Fibroblast of skin of left quadriceps (primary cell): ENCODE data around the gene SLC66A1.
A peak's percentile ranks its signal among the peaks of the same experiment; 100 is the strongest.

Experiments used
- DNase-seq, 2 experiments: peaks; one replicate each; pipeline ENCODE4 v3.0.0-alpha.2; 2013; ENCODE audit warnings: low read depth in 2 of 2

Gene SLC66A1

DNA sequence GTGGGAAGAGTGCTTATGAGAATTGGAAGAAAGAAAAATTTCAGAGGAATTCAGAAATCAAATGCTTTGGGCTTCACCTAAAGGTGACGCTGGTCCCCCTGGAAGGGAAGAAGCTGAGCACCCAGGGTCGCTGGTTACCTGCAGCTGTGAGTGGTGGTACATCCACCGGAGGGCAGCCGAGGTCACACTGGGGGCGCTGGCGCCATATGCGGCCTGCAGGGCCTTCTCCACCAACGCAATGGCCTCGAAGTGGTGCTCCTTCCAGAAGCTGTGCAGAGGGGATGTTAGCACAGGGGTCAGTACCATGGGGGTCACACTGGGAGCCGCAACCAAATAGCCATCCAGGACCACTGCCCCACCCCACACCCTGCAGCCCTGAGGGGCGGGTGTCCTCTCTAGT lies 6.2 kb upstream of the SLC66A1 start:
- no peak for DNase-seq

DNA sequence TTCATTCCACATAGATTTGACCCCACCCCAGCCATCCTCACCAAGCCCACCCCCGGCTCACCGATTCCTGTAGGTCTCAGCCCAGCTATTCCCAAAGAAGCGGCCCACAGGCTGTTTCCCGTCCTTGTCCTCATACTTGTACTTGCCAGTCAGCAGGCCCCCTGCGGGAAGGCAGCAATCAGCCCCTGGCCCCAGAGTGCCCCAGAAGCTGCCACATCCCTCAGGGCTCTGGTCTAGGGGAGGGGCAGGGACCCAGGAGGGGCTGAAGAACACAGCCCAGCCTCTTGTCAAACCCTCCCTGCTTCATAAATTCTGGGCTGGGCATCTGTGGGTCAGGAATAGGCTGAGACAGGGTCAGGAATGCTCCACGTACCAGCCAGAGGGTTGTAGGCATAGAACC lies 5.2 kb upstream of the SLC66A1 start:
- no peak for DNase-seq

DNA sequence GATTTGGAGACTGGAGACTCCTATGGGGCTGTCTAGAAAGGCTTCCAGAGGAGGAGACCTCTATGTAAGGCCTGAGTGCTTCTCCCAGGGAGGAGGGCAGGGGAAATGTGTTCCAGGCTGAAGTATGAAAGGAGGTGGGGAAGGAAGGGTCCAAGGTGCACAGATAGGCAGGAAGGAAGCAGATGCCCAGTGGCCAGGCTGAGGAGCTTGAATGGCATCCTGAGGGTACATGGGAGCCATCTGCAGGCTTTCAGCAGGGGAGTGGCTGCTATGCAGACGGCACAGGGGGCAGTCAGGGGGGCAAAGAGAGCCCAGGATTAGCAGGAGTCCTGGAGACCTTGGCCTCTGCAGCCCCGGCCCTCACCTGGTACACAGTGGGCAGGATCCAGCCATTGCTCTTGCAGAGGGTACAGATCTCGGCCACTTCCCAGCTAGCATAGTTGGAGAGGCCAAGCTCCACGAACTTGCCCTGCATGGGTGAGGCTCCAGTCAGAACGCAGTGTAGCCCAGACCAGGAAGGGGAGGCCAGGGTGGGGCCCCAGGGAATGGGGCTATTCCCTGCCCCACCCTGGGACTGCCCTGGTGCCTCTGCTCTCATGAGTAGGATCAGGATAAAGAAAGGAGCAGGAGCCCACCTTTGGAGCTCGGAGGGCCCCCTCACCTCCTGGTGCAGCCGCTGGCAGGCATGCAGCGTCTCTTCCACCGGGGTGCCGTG lies 4.2 kb upstream of the SLC66A1 start:
- DNase-seq: no peak

DNA sequence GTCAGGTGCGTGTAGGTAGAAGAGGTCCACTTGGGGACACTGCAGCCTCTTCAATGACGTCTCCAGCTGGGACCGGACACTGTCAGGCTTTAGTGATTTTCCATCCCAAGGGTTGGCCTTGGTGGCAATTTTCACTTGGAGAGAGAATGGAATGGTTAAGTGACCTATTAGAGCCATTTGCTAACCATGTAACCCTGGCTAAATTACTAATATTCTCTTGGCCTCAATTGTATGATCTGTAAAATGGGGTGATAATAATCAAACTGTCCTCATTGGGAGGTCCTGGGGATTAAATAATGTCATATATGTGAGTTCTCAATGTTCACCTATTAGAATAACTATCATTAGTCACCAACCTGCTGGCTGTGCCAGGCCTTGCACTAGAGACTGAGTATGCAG lies 3.6 kb upstream of the SLC66A1 start:
- no peak for DNase-seq

DNA sequence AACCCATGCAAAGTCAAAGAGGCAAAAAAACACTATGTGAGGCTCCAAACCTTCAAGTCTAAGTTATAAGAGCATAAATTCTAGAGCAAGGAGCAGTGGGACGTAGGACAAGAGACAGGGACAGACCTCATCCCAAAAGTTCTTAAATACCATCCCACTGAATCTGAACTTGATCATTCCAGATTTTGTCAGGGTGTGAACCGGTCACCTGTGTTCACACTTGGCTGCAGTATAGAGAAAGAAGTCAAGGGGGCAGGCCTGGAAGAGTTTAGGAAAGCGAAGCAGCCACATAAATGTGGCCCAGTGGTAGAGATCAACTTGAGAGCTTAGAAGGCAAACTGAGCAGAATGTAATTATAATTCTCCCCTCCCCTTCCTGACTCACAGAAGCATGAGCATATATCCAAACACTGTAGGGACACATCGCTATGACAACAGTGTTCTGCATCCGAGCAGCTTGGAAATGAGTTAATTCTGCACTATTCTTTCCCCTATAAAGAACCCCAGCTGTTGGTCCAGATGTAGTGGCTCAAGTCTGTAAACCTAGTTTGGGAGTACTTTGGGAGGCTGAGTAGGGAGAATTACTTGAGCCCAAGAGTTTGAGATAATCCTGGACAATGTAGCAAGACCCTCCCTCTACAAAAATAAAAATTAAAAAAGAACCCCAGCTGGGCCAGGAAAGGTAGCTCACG lies 2.9 kb upstream of the SLC66A1 start:
- peak in 1 of 2 experiments; percentile 20 for DNase-seq

DNA sequence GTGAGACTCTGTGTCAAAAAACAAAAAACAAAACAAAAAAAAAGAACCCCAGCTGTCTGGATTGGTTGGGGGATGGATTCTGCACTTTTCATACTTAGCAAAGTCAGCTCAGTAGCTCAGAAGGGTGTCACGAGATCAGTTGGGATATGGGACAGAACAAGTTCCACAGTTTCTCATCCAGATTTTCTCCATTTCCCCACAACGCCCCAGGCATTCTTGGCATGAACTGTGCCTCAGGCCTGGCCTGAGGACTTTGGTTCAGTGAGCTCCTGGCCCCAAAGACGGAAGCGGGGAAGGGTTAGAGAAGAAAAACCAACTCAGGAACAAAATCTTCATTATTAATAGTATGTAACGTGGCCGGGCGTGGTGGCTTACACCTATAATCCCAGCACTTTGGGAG lies 2.1 kb upstream of the SLC66A1 start:
- DNase-seq: no peak

DNA sequence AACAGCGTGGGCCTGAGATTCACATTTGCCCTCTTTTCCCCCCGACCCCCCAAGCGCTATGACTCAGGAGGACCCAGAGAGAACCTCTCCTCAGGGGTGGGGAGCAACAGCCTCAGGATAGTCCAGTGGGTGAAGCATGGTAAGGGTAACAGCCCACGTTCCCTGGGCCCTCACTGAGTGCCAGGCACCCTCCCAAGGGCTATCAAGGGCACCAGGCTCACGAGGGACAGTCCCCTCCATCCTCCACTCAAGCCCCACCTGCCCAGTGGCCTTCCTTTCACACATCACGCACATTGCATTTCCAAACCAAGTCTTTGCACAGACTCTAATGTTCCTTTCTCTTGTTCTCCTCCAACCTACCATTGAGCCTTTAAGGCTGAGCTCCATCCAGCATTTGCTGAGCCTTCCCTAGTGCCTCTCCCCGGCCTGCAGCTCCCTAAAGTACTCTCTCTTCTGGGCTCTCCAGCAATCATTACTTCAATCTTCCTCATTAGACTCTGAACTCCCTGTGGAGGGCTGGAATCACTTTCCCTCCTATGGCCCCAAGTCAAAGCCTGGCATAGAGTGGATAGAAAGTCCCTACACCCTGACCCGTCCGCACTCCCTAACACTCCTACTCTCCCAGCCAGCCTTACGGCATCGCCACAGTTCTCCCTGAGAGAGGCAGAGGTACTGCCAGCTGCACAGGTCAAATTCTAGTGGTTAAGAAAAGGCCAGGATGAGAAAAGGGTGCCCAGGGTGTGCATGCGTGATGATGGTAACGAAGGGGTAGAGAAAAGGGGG lies 1.2 kb upstream of the SLC66A1 start:
- DNase-seq: no peak

DNA sequence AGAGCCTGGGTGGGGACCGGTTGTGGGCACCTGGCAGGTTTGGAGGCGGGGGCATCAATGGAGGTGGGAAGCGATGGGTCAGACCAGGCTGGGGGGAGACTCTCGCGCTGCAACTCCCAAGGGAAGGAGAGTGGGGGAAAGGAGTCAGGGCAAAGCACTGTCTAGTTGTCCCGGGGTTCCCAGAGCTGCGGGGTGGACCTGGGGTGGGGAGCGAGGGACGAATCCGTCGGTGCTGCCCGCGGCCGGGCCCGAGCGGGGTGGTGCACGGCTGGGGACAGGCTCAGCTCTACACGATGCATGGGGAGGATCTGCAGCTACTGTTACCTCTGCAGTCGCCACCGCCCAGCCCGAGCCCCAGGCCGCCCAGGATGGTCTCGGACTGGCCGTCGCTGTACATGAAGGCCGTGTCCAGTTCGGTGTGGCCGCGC lies 609 bp upstream of the SLC66A1 start:
- DNase-seq: no peak

DNA sequence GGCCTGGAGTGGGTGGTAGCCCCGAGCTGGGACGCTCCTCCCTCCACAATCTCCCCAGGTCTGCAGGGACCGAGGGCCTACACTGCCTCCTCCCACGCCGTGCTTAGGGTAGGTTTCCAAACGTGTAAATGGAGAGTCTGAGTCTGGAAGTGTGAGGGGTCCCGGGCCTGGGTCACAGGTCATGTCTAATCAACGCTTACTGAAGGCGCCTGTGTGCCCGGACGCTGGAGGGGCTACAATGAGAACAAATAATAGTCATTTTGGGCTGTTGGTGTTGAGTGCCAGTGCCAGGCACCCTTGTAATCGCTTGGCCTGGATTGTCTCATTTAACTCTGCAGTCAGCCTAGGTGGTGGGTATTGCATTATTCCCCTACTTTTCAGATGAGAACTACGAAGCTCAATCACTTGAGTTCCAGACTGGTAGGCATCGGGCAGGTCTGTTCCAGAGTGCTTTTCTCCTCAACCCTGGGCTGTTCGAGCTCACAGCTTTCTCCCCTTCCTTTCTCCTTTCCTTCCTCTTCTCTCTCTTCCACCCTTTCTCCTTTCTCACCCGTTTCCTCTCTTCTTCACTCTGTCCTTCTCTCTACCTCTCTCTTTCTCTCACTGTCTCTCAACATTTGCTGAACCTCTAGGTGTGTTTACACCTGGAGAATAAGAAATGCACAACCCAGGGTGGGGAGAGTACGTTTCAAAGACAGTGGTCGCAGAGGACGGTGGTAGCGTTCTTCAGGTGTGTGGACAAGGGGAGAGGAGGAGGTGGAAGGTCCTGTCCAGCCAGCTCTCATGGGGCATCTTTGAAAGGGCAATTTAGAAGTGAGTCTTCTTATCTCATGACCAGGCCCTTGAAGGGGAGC lies 883 bp downstream of the SLC66A1 start:
- no peak for DNase-seq

DNA sequence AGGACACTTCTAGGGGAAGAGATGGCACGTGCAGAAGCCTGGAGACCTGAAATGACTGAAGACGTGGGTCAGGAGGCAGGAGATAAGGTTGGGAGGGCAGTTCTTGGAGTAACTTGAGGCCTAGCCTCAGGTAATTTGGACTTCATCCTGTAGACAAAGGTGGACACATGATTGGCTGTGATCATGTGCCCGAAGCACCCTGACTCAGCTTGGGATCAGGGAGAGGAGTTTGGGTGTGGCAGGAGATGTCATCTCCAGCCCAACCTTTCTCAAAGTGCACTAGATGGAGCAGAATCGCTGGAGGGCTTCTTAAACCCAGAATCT lies 1.5 kb downstream of the SLC66A1 start:
- no peak for DNase-seq

DNA sequence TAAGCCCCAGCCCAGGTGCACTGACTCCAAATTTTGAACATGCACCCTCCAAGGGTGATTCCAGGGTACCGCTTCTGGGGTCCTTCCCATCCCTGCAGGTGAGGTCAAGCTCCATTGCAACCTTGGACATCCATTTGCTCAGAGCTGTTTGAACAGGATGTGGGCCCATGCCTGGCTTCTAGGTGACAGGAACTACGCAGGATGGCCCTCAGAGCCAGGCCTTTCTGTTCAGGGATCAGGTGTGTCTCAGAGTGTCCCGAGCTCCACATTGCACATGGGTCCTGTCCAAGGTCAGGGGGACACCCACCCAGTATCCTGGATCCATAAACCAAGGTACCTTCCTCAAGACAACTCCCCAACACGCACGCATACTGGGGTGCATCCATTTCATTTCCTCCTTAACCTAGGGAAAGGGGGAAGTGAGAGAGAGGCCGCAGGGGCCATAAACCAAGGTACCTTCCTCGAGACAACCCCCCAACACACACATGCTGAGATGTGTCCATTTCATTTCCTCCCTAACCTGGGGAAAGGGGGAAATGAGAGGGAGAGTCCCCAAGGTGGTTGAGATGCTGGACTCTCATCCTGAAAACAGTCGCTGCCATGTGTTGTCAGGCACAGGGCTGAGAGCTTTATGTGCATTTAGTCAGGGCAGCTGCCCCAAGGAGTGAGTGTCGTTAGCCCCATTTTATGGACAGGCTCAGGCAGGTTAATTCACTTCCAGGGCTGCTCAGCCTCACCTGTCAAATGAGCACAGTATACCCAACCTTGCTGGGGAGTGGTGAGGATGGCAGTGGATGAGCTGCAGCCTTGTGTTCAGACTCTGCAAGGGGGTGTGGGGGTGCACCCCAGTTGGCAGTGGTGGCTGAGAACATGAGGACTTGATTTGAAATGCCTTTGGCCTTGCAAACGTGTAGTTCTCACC lies 2.1 kb downstream of the SLC66A1 start:
- no peak for DNase-seq

DNA sequence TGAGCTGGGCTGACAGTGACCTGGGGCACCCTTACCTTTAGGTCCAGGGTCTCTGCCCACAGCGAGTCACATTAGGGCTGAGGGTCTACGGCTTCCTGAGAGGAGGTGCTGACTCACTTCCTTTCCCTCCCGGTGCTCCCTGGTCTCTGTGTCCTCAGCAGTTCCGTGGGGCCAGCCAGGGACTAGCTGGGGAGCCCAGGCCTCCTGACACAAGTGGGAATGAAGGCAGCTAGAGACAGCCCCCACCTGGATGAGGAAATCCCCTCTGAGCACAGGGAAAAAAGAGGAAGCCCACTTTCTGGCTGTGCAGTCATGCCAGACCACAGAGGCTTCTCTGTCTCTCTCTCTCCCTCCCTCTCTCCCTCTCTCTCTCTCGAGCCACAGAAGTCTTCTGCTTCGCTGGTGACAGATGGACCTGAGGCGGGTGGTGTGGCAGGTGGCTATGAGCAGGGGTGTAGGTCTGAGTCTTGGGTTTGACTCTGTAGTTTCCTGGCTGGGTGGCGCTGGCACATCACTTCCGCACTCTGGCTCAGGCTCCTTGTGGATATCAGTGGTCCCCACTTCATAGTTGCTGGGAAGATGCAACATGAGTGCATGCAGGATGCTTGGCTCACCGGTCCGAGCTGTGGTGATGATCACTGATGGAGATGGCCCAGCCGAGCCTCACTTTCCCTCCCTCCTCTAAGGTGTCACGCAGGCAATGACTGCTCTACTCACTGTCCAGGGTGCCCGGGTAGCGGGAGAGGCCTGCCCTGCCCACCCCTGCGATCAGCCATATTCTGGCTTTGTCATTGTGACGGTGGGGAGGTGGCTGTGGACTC lies 3.5 kb downstream of the SLC66A1 start:
- DNase-seq: no peak

DNA sequence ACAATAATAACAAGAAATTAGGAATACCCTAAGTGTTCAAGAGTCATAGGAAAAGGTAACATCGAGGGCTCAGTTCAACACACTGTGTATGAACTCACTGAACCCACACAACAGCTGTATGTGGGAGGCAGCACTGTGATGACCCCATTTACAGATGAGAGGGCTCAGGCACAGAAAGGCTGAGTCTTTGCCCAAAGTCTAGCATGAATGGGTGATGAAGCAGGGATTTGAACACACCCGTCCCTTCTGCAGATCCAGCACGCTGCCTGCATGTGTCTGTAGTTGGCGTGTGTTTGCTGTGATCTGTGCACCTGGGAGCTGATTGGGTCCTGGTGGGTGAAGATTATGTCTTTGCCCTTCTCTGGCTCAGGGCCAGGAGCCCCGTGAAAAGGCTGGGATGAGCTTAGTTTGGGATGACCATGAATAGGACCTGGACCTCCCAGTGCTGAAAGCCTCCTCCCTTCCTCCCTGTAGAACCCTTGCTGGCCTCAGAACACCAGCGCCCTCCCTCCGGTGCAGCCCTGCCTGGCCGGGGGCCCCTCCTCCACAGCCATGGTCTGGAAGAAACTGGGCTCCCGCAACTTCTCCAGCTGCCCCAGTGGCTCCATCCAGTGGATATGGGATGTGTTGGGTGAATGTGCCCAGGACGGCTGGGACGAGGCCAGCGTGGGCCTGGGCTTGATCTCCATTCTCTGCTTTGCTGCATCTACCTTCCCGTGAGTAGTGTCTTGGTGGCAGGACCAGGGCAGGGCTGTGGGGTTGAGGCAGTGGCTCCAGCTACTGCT lies 5.2 kb downstream of the SLC66A1 start:
- no peak for DNase-seq

DNA sequence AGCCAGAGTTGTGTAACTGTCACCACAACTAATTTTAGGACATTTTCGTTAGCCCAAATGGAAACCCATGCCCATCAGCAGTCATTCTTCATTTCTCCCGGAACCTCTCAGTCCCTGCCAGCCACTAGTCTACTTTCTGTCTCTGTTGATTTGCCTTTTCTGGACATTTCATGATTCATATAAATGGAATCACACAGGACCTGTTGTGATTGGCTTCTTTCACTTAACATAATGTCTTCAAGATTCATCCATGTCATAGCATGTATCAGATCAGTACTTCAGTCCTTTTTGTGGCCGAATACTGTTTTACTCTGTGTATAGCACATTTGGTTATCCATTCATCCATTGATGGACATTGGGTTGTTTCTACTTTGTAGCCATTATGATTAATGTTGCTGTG lies 7.1 kb downstream of the SLC66A1 start:
- DNase-seq: no peak

DNA sequence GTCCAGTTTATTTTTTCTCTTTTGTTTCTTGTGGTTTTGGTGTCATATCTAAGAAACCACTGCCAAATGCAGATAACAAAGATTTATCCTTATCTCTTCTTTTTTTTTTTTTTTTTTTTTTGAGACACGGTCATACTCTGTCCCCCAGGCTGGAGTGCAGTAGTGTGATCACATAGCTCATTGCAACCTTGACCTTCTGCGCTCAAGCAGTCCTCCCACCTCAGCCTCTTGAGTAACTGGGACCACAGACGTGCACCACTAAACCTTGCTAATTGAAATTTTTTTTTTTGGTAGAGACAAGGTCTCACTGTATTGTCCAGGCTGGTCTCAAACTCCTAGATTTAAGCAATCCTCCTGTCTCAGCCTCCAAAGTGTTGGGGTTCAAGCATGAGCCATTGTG lies 8.9 kb downstream of the SLC66A1 start:
- DNase-seq: no peak

DNA sequence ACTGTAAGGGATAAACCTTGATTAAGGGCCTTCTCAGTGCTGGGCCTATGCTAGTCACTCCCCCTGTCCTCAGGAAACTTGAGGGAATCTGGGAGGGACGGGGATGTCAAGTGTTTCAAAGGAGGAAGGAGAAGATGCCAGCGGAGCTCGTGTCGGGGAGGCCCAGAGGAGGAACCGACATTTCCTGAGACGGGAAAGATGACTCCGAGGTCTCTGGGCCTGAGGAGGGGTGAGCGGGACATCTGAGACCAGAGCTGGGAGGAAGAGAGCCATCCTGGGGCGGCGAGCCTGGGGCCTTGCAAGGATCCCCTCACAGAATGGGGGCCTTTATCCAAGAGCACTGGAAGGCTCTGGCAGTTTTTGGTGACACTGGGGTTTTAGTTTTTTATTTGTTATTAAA lies 10.4 kb downstream of the SLC66A1 start:
- no peak for DNase-seq

DNA sequence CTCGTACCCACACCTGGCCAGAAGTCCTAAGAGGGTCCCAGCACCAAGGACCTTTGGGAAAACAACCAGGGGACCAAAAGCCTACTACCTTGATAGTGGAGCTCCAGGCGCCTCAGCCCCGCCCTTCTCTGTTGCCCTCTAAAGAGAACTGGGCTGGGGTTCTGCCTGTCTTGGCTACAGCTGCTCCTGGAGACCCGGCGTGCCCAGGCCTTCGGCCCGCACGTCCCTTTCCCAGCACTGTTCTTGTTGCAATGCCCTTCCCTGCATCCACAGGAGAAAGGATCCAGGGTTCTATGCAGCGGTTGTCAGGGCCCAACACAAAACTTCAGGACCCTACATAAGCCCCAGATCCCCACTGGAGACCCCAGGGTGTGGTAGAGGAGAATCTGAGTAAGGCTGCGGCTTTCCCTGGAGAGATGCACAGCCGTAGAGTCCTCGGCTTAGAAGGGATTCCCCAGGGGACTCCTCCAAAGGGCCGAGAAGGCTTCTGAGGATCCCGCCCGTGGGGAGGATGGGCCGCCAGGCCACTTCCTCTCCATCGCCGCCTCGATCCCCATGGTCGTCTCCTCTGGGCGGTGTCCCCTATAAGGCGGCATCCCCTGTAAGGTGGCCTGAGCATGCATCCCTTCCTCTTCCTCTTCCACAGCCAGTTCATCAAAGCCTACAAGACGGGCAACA lies 12.0 kb downstream of the SLC66A1 start:
- DNase-seq: no peak

DNA sequence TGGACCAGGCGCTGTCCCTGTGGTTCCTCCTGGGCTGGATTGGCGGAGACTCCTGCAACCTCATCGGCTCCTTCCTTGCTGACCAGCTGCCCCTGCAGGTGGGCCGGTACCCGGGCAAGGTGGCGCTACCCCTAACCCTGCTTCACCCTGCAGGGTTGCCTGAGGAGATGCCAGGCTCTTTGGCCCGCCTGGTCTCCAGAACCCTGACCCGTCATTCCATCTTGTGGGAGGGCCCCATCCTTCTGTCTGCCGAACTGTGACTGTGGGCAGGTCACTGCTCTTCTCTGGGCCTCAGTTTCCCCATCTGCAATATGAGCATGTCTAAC lies 12.5 kb downstream of the SLC66A1 start:
- DNase-seq: no peak
